HG03159 (cell line): Measurements from ENCODE around the gene DOCK4.

Source experiments
- ATAC-seq: cut with Tn5 transposase; IDR thresholded peaks from one replicate; pipeline ENCODE4 v1.9.1; 2021; ENCODE audit warnings: mild to moderate bottlenecking, moderate library complexity; ENCODE audit not compliant: unreplicated experiment

DOCK4 gene

DNA sequence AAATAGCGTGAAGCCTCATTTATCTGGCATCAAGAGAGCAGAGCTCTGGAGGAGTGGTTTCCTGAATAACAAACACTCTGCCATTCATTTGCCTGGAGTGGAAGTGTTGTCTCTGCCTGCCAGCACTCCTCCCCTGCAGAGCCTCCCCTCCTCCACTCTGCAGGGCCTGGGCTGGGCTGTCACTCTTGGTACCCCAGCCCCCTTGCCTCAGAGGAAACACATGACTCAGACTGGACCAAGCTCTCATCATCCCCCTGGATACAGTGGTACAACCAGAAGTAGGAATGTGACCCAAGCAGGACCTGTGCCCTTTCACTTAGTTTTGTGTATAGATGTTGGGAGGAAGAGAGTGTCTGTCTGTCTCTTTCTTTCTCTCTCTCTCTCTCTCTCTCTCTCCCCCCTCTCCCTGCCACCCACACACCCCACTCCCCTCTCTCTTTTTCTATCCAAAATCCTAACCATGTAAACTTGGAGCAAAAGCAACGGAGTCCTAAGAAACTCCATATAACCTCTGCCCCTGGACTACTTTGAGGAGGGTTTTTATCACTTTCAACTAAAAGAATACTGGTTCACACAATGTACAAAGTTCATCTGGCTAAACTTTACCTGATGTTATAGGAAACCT, 43.9 kb downstream of the DOCK4 start:
- ATAC-seq: no peak

- ATAC-seq: no peak
These were observed 44.7 kb downstream of the DOCK4 start for GRCh38 chr7:112161253-112162141.

DNA sequence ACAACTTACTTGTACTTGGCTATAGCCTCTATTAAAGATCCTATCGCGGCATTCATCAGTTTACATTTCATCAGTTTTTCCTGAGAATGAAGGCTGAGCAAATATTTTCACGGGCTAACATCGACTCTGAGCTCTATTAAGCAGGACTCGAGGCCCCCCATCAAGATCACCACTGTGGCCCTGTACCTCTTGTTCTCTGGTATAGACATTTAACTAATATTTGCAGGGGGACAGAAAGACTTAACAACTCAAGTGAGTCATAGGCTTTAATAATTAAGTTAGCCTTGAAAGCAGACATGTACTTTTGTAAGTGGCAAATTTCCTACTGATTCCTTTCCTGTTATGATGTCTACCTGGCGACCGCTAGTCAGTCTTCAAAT, 45.4 kb downstream of the DOCK4 start:
- no peak for ATAC-seq

DNA sequence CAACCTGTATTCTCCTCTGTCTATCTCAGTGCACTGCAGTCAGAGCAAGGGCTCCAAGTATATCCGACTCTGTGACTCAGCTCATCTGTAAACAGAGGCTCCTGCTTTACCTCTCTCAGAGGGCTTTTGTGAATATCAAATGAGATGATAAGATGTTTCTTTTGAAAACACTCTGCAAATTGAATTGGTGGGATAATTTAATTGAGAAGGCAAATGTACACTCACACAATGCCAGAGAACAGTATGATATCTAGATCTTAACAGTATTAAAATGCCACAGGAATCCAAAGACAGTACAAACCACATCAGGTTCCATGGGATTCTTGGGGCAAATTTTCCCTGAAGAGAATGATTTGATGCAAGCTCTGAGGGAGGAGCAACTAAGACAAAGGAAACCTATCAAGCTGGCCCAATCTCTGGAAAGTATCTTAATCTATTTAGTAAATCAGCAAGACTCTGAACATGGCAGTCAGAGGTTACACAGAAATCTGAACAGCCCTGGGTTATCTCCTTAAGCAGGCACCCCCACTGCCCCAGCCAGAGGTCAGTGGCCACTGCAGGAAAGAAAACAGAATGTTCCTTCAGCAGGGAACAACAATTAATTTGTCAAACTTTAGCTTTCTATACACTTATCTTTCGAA, 45.9 kb downstream of the DOCK4 start:
- no peak for ATAC-seq

DNA sequence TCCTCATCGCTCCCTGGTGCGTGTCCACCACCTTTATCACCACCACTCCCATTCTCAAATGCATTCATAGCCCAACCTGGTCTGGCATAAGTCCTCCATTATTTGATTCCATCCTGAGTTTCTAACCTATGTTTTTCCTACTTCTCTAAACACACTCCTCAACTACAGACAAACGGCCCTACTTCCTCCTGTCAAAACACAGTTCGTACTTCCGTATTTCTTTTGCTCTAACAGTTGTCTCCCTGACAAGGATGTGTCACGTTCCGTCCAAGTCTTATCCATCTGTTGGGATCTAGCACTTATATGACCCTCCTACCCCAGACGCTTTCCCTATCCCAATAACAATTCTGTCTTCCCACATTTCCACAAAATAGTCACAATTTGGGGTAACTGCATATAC, 46.8 kb downstream of the DOCK4 start:
- no peak for ATAC-seq

GRCh38 chr7:112157072-112157471, 49.1 kb downstream of the DOCK4 start:
- ATAC-seq: no peak

- no peak for ATAC-seq
These were observed 49.8 kb downstream of the DOCK4 start for GRCh38 chr7:112156412-112156811.

DNA sequence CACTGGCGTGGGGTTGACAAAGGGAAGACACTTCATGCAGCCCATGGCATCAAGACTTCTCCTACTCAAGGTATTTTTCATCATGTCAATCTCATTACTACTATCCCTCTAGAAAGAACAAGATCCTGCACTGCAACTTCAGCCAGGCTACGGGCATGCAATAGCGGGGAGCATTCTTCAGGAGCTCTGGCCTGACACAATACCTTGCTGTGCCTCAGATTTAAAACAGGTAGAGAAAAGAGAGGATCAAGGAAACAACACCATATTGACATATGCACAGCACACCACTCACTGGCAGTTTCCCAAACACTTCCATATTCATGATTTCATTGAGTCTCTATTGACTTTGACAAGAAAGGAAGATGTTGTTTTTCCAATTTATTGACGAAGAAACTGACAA, 51.5 kb downstream of the DOCK4 start:
- no peak for ATAC-seq

GRCh38 chr7:112152186-112152585, 54.0 kb downstream of the DOCK4 start:
- ATAC-seq: no peak

DNA sequence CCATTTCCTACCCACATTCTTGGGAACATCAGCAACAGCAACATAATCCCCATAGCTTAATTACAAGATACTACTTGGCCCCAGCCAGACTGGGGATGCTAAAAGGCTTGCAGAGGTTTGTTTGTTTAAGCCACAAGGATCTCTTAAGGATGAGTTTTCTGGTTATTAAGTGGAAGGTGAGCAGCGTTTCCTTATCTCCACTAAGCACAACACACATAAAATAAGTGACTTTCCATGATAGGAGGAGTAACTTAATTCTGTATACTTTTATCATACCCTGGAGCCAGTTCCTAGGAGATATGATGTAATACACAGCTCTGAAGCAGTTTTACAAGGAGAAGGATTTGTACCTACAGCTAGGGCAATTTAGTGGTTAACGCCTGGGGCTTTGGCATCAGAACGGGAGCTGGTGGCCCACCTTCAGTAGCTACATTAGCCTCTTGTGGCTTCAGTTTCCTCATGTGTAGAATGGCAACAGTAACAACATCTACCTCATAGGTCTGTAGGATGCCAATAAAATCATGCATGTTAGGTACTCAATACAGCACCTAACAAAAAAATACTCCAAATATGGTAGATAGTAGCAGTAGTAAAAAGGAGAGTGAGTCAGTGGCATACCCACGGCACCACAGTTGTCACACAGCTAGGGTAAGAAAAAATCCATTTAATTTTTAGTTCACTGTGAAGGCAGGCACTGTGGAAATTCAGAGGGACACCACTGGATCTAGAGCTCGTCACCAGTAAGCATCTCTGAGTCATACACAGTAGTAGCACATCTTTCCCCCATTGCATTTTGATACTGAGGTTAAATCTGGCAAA, 55.2 kb downstream of the DOCK4 start:
- no peak for ATAC-seq

DNA sequence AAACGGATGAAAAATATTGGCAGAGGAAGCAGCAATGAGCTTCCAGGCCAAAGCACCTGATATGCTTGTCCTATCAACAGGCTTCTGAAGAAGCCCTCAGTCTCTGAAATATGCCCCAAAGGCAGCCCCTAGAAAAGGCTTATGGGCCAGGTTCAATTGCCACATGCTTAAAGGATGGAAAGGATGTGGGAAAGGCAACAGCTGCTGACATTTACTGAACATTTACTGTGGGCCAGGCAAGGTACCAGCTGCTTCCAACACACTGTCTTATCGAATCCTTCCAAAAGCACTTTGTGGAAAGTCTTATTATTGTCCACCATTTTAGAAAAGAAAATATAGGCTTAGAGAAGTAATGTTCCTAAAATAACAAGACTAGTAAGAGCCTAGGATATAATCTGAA, 56.5 kb downstream of the DOCK4 start:
- ATAC-seq: no peak

DNA sequence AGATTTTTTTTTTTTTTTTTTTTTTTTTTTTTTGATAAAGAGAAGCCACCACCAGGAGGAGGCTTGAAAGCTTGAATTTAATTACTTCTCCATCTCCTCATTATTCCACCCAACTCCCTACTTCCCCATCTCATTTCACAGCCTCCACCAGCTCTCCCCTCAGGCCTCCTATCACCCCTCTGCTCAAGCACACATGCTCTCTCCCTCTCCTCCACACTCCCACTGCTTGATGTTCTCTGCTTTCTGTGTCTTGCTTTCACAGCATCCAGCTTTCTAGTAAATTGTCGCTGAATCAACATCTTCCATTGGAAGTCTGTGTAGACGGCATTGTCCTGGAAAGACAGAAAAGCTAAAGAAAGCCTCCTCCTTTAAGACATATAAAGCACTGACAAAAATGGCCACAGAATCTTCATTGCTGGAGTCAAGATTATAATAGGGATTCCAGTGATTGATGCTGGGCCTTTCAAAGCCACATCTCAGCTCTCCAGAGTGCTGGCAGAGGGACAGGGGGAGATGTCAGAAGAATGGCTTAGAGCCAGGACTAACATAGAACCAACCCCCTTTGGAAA, 58.3 kb downstream of the DOCK4 start:
- no peak for ATAC-seq

- ATAC-seq: no peak
These were observed 61.0 kb downstream of the DOCK4 start for GRCh38 chr7:112145206-112145605.

DNA sequence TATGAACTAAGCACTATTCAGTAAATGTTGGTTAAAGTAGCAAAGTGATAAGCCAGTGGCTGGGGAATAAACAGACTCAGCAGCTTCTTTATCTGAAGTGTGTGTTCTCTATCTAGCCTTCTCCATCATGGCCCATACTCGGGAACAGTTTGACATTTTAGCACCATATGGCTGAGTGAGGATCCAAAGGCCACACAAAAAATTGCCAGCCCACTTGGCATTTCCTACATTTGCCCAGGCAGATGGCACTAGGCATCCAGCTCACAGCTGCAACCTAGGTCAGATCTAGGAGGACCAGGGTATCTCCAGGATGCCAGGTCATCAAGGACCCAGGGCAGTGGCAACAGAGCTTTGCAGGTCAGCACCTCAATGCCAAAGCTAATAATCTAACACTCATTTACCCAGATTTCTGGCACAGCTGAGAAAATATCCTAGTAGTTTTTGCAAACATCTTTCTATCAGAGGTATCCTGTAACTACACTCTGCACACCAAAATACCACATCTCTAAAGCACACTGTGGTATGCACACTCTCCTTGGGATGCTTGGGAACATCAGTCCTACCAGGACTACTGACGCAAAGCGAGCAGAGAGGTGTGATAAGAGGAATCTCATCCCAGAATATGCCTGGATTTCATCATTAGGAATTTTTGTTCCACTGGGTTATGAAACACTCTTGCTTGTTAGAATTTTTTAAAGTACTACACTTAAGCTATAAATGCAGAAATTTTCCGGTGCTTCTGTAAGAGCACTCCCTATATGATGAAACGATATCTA, 61.7 kb downstream of the DOCK4 start:
- no peak for ATAC-seq

- no peak for ATAC-seq
These were observed 62.6 kb downstream of the DOCK4 start for GRCh38 chr7:112143582-112143981.

DNA sequence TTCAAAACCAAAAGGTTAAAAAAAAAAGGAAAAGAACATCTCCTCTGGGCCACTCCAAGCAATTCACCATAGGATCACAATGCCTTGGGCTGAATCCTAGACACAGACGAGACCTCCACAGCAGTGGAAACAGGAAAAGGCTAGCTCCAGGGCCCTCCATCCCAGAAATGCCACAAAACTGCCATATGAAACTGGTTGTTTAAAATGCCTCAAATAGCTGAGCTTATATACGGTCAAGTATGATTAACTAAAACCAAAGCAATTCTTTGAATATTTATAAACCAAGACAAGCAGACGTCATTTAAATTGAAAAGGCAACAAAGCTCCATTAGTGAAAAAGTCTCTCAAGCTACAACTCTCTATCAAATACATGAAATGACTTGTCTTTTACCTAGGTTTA, 63.1 kb downstream of the DOCK4 start:
- no peak for ATAC-seq

DNA sequence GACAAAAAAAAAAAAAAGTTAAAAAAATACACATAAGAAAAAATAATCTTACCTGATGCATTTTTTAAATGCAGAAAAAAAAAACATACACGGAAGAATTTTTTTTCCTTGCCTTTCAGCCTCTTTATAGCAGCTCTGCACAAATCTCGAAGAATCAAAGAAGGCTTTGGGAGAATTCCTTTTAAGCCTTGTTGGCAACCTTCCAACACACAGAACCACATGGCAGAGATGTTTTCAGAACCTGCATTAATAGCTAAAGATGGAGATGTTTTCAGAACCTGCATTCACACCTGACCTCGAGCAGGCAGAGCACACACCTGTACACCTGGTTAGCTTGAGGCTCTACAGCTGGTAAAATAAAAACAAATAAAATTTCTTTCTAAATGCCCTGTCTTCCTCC, 65.6 kb downstream of the DOCK4 start:
- no peak for ATAC-seq

GRCh38 chr7:112138938-112139337, 67.3 kb downstream of the DOCK4 start:
- no peak for ATAC-seq

DNA sequence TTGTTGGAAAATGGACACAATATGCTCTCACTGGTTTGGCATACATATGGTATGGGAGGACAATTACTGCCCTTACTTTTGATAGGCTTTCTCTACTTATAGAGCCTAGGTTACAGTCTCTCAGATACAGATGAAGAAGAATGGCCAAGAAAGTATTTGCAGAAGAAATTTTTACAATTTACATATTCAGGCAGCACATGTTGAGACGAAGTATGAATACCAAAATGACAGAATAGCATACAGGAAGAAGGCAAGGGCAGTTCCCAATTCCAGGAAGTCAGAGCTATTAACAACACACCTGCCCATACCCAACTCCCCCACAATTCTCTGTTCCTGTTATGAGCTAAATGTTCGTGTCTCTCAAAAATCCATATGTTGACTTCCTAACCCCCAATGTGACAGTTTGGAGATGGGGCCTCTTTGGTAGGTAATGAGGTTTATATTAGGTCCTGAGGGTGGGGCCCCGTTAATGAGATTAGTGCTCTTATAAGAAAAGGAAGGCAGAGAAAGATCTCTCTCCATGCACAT, 67.8 kb downstream of the DOCK4 start:
- ATAC-seq: no peak
